ENCODE measurements around the gene WDR20. TPM values are rescaled to one million over a fixed set of nuclear protein-coding genes. Genes with fewer than 3 reads are reported as not detected.

Gene WDR20
- total RNA-seq, 1 experiment from 2014 or later = 25.6 TPM

GRCh38 chr14:102235275-102235897, 95.7 kb downstream of the WDR20 start:
- peaks cover under 1% of the 10 kb centered on the region; the same call in 1 of the 2 replicates for H3K27me3 Mint-ChIP-seq (ENCODE audit: low read depth)
- no peaks in the 10 kb centered on the region for H3K9me3 Mint-ChIP-seq
- no peaks in the 10 kb centered on the region; the same call in 1 of the 2 replicates for H3K36me3 Mint-ChIP-seq
- no peak for TF ChIP-seq JUN (CRISPR knock-in tag; IDR thresholded peaks at IDR 0.05)
- no peak for TF ChIP-seq ZNF232 (CRISPR knock-in tag; IDR thresholded peaks at IDR 0.05)
- no peak for TF ChIP-seq E2F4 (CRISPR knock-in tag; IDR thresholded peaks at IDR 0.05; ENCODE audit: borderline replicate concordance, low read depth)
- TF ChIP-seq TEAD4 (CRISPR knock-in tag; IDR thresholded peaks at IDR 0.05) = no peak
- no peak for TF ChIP-seq JAZF1 (CRISPR knock-in tag; IDR thresholded peaks at IDR 0.05)
- TF ChIP-seq HMGA2 (CRISPR knock-in tag; IDR thresholded peaks at IDR 0.05) = no peak
- no peak for TF ChIP-seq HMGXB4 (CRISPR knock-in tag; IDR thresholded peaks at IDR 0.05)
- no peak for TF ChIP-seq SMAD3 (CRISPR knock-in tag; IDR thresholded peaks at IDR 0.05; ENCODE audit: borderline replicate concordance)
- 0 out of 2 replicates have a peak, but pooled peaks have one; percentile 30 for TF ChIP-seq ZNF121 (CRISPR knock-in tag; IDR thresholded peaks at IDR 0.05)
- peak; percentile 80 for TF ChIP-seq CTCF (IDR thresholded peaks at IDR 0.05)
- peak; percentile 20; the same call in 1 of the 2 replicates for TF ChIP-seq USF2 (CRISPR knock-in tag; IDR thresholded peaks at IDR 0.05)
- TF ChIP-seq CBFB (CRISPR knock-in tag; IDR thresholded peaks at IDR 0.05; ENCODE audit: low read depth) = no peak
- no peaks in the 10 kb centered on the region for H3K4me1 Mint-ChIP-seq
- ChIA-PET CTCF (interaction anchor here (1.3 to 3.9 kb wide), 2 partner anchors 60 to 80 kb away, joined by 4 to 33 read pairs; no protein-coding TSS in a partner anchor), POLR2A (no interaction called here)
- DNase-seq (ENCODE audit: low spot score) (peak; percentile 88), ATAC-seq (peak; percentile 96)
- H3K4me3 Mint-ChIP-seq = no peak overlapping the region
- H3K27ac Mint-ChIP-seq = no peak overlapping the region

- peaks cover 4% of the 10 kb centered on the region; the same call in 1 of the 2 replicates for H3K27me3 Mint-ChIP-seq (ENCODE audit: low read depth)
- TF ChIP-seq NFYB (CRISPR knock-in tag; conservative IDR thresholded peaks at IDR 0.05; ENCODE audit: low read depth) (no peak), RORB (CRISPR knock-in tag; IDR thresholded peaks at IDR 0.05) (no peak), ATF3 (CRISPR knock-in tag; conservative IDR thresholded peaks at IDR 0.05) (no peak), ETV6 (CRISPR knock-in tag; IDR thresholded peaks at IDR 0.05) (no peak), NR2C2 (CRISPR knock-in tag; IDR thresholded peaks at IDR 0.05) (no peak), ZNF219 (CRISPR knock-in tag; IDR thresholded peaks at IDR 0.05; ENCODE audit: borderline replicate concordance) (no peak), MLX (CRISPR knock-in tag; IDR thresholded peaks at IDR 0.05) (no peak), NR3C1 (CRISPR knock-in tag; conservative IDR thresholded peaks at IDR 0.05; ENCODE audit: low read depth) (no peak), AR (CRISPR knock-in tag; IDR thresholded peaks at IDR 0.05) (no peak), CREB1 (CRISPR knock-in tag; IDR thresholded peaks at IDR 0.05) (no peak), EMX1 (CRISPR knock-in tag; IDR thresholded peaks at IDR 0.05) (no peak), NFATC4 (CRISPR knock-in tag; IDR thresholded peaks at IDR 0.05) (no peak), TEAD1 (CRISPR knock-in tag; IDR thresholded peaks at IDR 0.05) (no peak), FOXJ3 (CRISPR knock-in tag; IDR thresholded peaks at IDR 0.05; ENCODE audit: borderline replicate concordance) (no peak), MYBL2 (CRISPR knock-in tag; IDR thresholded peaks at IDR 0.05) (no peak), TCF7 (CRISPR knock-in tag; IDR thresholded peaks at IDR 0.05; ENCODE audit: low read depth) (no peak)
Observed at GRCh38 chr14:102236026-102236425, 96.3 kb downstream of the WDR20 start.

More at GRCh38 chr14:102236026-102236425, 96.3 kb downstream of the WDR20 start:
- ATAC-seq = no peak
- no peak overlapping the region for H3K4me3 Mint-ChIP-seq
- ChIA-PET CTCF (interaction anchor here (1.3 to 3.9 kb wide), 2 partner anchors 59 to 79 kb away, joined by 4 to 33 read pairs; no protein-coding TSS in a partner anchor), POLR2A (no interaction called here)
- no peaks in the 10 kb centered on the region; the same call in 1 of the 2 replicates for H3K36me3 Mint-ChIP-seq
- DNase-seq (ENCODE audit: low spot score) = no peak
- no peaks in the 10 kb centered on the region for H3K9me3 Mint-ChIP-seq
- no peak overlapping the region for H3K27ac Mint-ChIP-seq
- no peaks in the 10 kb centered on the region for H3K4me1 Mint-ChIP-seq

All from WTC11 (cell line).